HG03439 (cell line): ENCODE data around the gene KCND3.

ENCODE experiments used
- ATAC-seq: cut with Tn5 transposase; IDR thresholded peaks from one replicate; pipeline ENCODE4 v1.9.1; 2021; ENCODE audit warnings: mild to moderate bottlenecking, moderate library complexity; ENCODE audit not compliant: unreplicated experiment

The KCND3 gene

GRCh38 chr1:111989531-111990025 is at the start of gene KCND3:
Gene KCND3 (minus strand): TSS chr1:111989668.
- ATAC-seq = no peak

- ATAC-seq = no peak
Measured at GRCh38 chr1:112034277-112034676, 44.8 kb upstream of the KCND3 start.

- ATAC-seq = no peak
Measured at GRCh38 chr1:112033439-112034120, 44.1 kb upstream of the KCND3 start.

- ATAC-seq = no peak
Measured at GRCh38 chr1:112030157-112030556, 40.7 kb upstream of the KCND3 start.

- ATAC-seq = no peak
Measured at GRCh38 chr1:112027696-112028095, 38.2 kb upstream of the KCND3 start.

- ATAC-seq = no peak
Measured at GRCh38 chr1:112026501-112026900, 37.0 kb upstream of the KCND3 start.

- ATAC-seq = no peak
Measured at GRCh38 chr1:112026016-112026415, 36.5 kb upstream of the KCND3 start.

- ATAC-seq = no peak
Measured at GRCh38 chr1:112021263-112021662, 31.8 kb upstream of the KCND3 start.

- ATAC-seq = no peak
Measured at GRCh38 chr1:112017183-112017582, 27.7 kb upstream of the KCND3 start.

GRCh38 chr1:112012823-112013222 is 23.4 kb upstream of the KCND3 start:
- no peak for ATAC-seq

GRCh38 chr1:112011202-112011601 is 21.7 kb upstream of the KCND3 start:
- ATAC-seq = no peak

- no peak for ATAC-seq
Measured at GRCh38 chr1:112007169-112007568, 17.7 kb upstream of the KCND3 start.

GRCh38 chr1:112006416-112007025 is 17.1 kb upstream of the KCND3 start:
- ATAC-seq = no peak

GRCh38 chr1:112004076-112004475 is 14.6 kb upstream of the KCND3 start:
- ATAC-seq = no peak

- no peak for ATAC-seq
Measured at GRCh38 chr1:112002514-112002913, 13.0 kb upstream of the KCND3 start.

GRCh38 chr1:112001436-112001835 is 12.0 kb upstream of the KCND3 start:
- no peak for ATAC-seq

- ATAC-seq = no peak
Measured at GRCh38 chr1:112000048-112000447, 10.6 kb upstream of the KCND3 start.

- no peak for ATAC-seq
Measured at GRCh38 chr1:111998332-111998731, 8.9 kb upstream of the KCND3 start.

GRCh38 chr1:111992476-111992875 is 3.0 kb upstream of the KCND3 start:
- no peak for ATAC-seq

- no peak for ATAC-seq
Measured at GRCh38 chr1:111990878-111991718, 1.6 kb upstream of the KCND3 start.

- ATAC-seq = no peak
Measured at GRCh38 chr1:111990026-111990877, 784 bp upstream of the KCND3 start.
